ENCODE measurements around the gene SELENOP.

The SELENOP gene

GRCh38 chr5:42798284-42799240 lies 13.1 kb downstream of the SELENOP start:
- DNase-seq (ENCODE audit: low read depth): no peak

GRCh38 chr5:42791151-42791550 lies 20.5 kb downstream of the SELENOP start:
- no peak for DNase-seq (ENCODE audit: low read depth)

- no peak for DNase-seq (ENCODE audit: low read depth)
Measured at GRCh38 chr5:42787845-42788244, 23.8 kb downstream of the SELENOP start.

- DNase-seq (ENCODE audit: low read depth): no peak
Measured at GRCh38 chr5:42787073-42787472, 24.6 kb downstream of the SELENOP start.

- DNase-seq (ENCODE audit: low read depth): no peak
Measured at GRCh38 chr5:42785756-42786155, 25.9 kb downstream of the SELENOP start.

- no peak for DNase-seq (ENCODE audit: low read depth)
Measured at GRCh38 chr5:42784132-42784531, 27.6 kb downstream of the SELENOP start.

- DNase-seq (ENCODE audit: low read depth): no peak
Measured at GRCh38 chr5:42781584-42781983, 30.1 kb downstream of the SELENOP start.

- DNase-seq (ENCODE audit: low read depth): no peak
Measured at GRCh38 chr5:42779083-42779482, 32.6 kb downstream of the SELENOP start.

- DNase-seq (ENCODE audit: low read depth): no peak
Measured at GRCh38 chr5:42772265-42772993, 39.3 kb downstream of the SELENOP start.

GRCh38 chr5:42770003-42770402 lies 41.7 kb downstream of the SELENOP start:
- DNase-seq (ENCODE audit: low read depth): no peak

GRCh38 chr5:42768106-42768504 lies 43.6 kb downstream of the SELENOP start:
- no peak for DNase-seq (ENCODE audit: low read depth)

- DNase-seq (ENCODE audit: low read depth): no peak
Measured at GRCh38 chr5:42767491-42768105, 44.1 kb downstream of the SELENOP start.

GRCh38 chr5:42761791-42762190 lies 49.9 kb downstream of the SELENOP start:
- DNase-seq (ENCODE audit: low read depth): no peak

- DNase-seq (ENCODE audit: low read depth): no peak
Measured at GRCh38 chr5:42760426-42760825, 51.3 kb downstream of the SELENOP start.

GRCh38 chr5:42759456-42759855 lies 52.2 kb downstream of the SELENOP start:
- no peak for DNase-seq (ENCODE audit: low read depth)

GRCh38 chr5:42756606-42757601 lies 54.8 kb downstream of the SELENOP start, which contains the start of gene CCDC152:
Gene CCDC152 (plus strand): TSS chr5:42756818. CDS start chr5:42759122, 2,304 bp downstream.
- DNase-seq (ENCODE audit: low read depth): peak; percentile 30

GRCh38 chr5:42753099-42753498 lies 58.6 kb downstream of the SELENOP start:
- no peak for DNase-seq (ENCODE audit: low read depth)

GRCh38 chr5:42751044-42751443 lies 60.6 kb downstream of the SELENOP start:
- no peak for DNase-seq (ENCODE audit: low read depth)

- DNase-seq (ENCODE audit: low read depth): no peak
Measured at GRCh38 chr5:42750507-42750906, 61.2 kb downstream of the SELENOP start.

Measured in activated gamma-delta T cell treated with anti-CD3 and anti-CD28 coated beads, Interleukin-2, amount 50 U/mL, for 16 hours (primary cell).